GM13977 (cell line): ENCODE data around the gene ATG101.
A peak's percentile ranks its signal among the peaks of the same experiment; 100 is the strongest.

ENCODE experiments used
- DNase-seq: peaks from one replicate; pipeline ENCODE4 v3.0.0; 2012; ENCODE audit warnings: low spot score
- CTCF ChIP-seq: IDR thresholded peaks from 2 replicates; pipeline ENCODE4 v1.5.1; 2012; ENCODE audit warnings: mild to moderate bottlenecking, control low read depth; ENCODE audit not compliant: insufficient read depth; ENCODE audit errors: extremely low read depth, missing control alignments
- in situ Hi-C: fragments of 300-500 bp; cut with MboI; formaldehyde crosslinking; loops from one replicate; pipeline ENCODE4 v1.12.0; 2022; ENCODE audit warnings: low sequenced_read_pairs, low pct_unique_long_range_greater_than_20kb, mixed read lengths, inconsistent platforms; ENCODE audit not compliant: unreplicated experiment

Gene ATG101

GRCh38 chr12:52082988-52083637 lies 13.3 kb downstream of the ATG101 start:
- in situ Hi-C loops = loop anchor here (10.0 kb wide), 1 partner anchor 48 kb away; no protein-coding TSS in a partner anchor
- TF ChIP-seq CTCF = peak; percentile 91
- DNase-seq = peak; percentile 88

- TF ChIP-seq CTCF = peak; percentile 4
- in situ Hi-C loops = loop anchor here (10.0 kb wide), 1 partner anchor 49 kb away; no protein-coding TSS in a partner anchor
- DNase-seq = no peak
Measured at GRCh38 chr12:52083638-52083996, 13.8 kb downstream of the ATG101 start.

- no peak for TF ChIP-seq CTCF
- in situ Hi-C loops = loop anchor here (10.0 kb wide), 1 partner anchor 50 kb away; no protein-coding TSS in a partner anchor
- no peak for DNase-seq
Measured at GRCh38 chr12:52084491-52085231, 14.9 kb downstream of the ATG101 start.

GRCh38 chr12:52085682-52086180 lies 16.0 kb downstream of the ATG101 start:
- in situ Hi-C loops = loop anchor here (10.0 kb wide), 1 partner anchor 51 kb away; no protein-coding TSS in a partner anchor
- peak; percentile 8 for DNase-seq
- no peak for TF ChIP-seq CTCF

- DNase-seq = peak; percentile 8
- in situ Hi-C loops = loop anchor here (10.0 kb wide), 1 partner anchor 52 kb away; no protein-coding TSS in a partner anchor
- TF ChIP-seq CTCF = no peak
Measured at GRCh38 chr12:52086366-52086765, 16.6 kb downstream of the ATG101 start.

- in situ Hi-C loops = loop anchor here (10.0 kb wide), 1 partner anchor 52 kb away; no protein-coding TSS in a partner anchor
- TF ChIP-seq CTCF = no peak
- peak; percentile 14 for DNase-seq
Measured at GRCh38 chr12:52086944-52087835, 17.4 kb downstream of the ATG101 start.
